Activated CD8-positive, alpha-beta memory T cell treated with anti-CD3 and anti-CD28 coated beads for 24 hours (primary cell): ENCODE data around the gene MACROD2.

Source experiments
- DNase-seq: peaks from one replicate; pipeline ENCODE4 v3.0.0-alpha.2; 2020

Gene MACROD2

GRCh38 chr20:14724036-14724435, 728.7 kb downstream of the MACROD2 start:
- DNase-seq: no peak

- DNase-seq: no peak
These were observed 729.2 kb downstream of the MACROD2 start for GRCh38 chr20:14724468-14724867.

- DNase-seq: no peak
These were observed 731.3 kb downstream of the MACROD2 start for GRCh38 chr20:14726591-14726990.

- no peak for DNase-seq
These were observed 732.3 kb downstream of the MACROD2 start for GRCh38 chr20:14727485-14728150.

- DNase-seq: no peak
These were observed 734.1 kb downstream of the MACROD2 start for GRCh38 chr20:14729390-14729789.

GRCh38 chr20:14732343-14732742, 737.0 kb downstream of the MACROD2 start:
- no peak for DNase-seq

- no peak for DNase-seq
These were observed 737.7 kb downstream of the MACROD2 start for GRCh38 chr20:14732996-14733395.

GRCh38 chr20:14740380-14740779, 745.1 kb downstream of the MACROD2 start:
- no peak for DNase-seq

- DNase-seq: no peak
These were observed 746.3 kb downstream of the MACROD2 start for GRCh38 chr20:14741616-14742015.

- no peak for DNase-seq
These were observed 749.4 kb downstream of the MACROD2 start for GRCh38 chr20:14744723-14745122.

- DNase-seq: no peak
These were observed 750.5 kb downstream of the MACROD2 start for GRCh38 chr20:14745830-14746229.

- no peak for DNase-seq
These were observed 755.9 kb downstream of the MACROD2 start for GRCh38 chr20:14751191-14751590.

GRCh38 chr20:14757728-14758127, 762.4 kb downstream of the MACROD2 start:
- DNase-seq: no peak

- DNase-seq: no peak
These were observed 763.0 kb downstream of the MACROD2 start for GRCh38 chr20:14758356-14758755.

GRCh38 chr20:14759979-14760378, 764.7 kb downstream of the MACROD2 start:
- no peak for DNase-seq

GRCh38 chr20:14761903-14762302, 766.6 kb downstream of the MACROD2 start:
- no peak for DNase-seq

- no peak for DNase-seq
These were observed 769.4 kb downstream of the MACROD2 start for GRCh38 chr20:14764511-14765369.

- DNase-seq: no peak
These were observed 770.0 kb downstream of the MACROD2 start for GRCh38 chr20:14765370-14765701.

- DNase-seq: no peak
These were observed 778.2 kb downstream of the MACROD2 start for GRCh38 chr20:14773486-14773885.

GRCh38 chr20:14775778-14776177, 780.5 kb downstream of the MACROD2 start:
- DNase-seq: no peak

GRCh38 chr20:14777591-14777990, 782.3 kb downstream of the MACROD2 start:
- no peak for DNase-seq

- no peak for DNase-seq
These were observed 782.8 kb downstream of the MACROD2 start for GRCh38 chr20:14778096-14778495.

GRCh38 chr20:14778875-14779274, 783.6 kb downstream of the MACROD2 start:
- DNase-seq: no peak

GRCh38 chr20:14780508-14780907, 785.2 kb downstream of the MACROD2 start:
- no peak for DNase-seq

GRCh38 chr20:14782731-14783130, 787.4 kb downstream of the MACROD2 start:
- DNase-seq: no peak
